Ishikawa (cell line): Measurements from ENCODE around the gene COX19.

Experiments
- CEBPB ChIP-seq: IDR thresholded peaks from 2 replicates; pipeline ENCODE4 v1.6.1; 2012
- CREB1 ChIP-seq: IDR thresholded peaks from 2 replicates; pipeline ENCODE4 v1.6.1; 2012; ENCODE audit warnings: low read depth
- EGR1 ChIP-seq: IDR thresholded peaks from 2 replicates; pipeline ENCODE4 v1.6.1; 2012
- EP300 ChIP-seq: IDR thresholded peaks from 2 replicates; pipeline ENCODE4 v1.6.1; 2012; ENCODE audit warnings: borderline replicate concordance
- FOXM1 ChIP-seq: IDR thresholded peaks from 2 replicates; pipeline ENCODE4 v1.6.1; 2012; ENCODE audit warnings: low read depth, borderline replicate concordance
- MAX ChIP-seq: IDR thresholded peaks from 2 replicates; pipeline ENCODE4 v1.6.1; 2012
- NFIC ChIP-seq: IDR thresholded peaks from 2 replicates; pipeline ENCODE4 v1.6.1; 2012
- RAD21 ChIP-seq: IDR thresholded peaks from 2 replicates; pipeline ENCODE4 v1.6.1; 2012; ENCODE audit warnings: low read depth
- TAF1 ChIP-seq: IDR thresholded peaks from 2 replicates; pipeline ENCODE4 v1.6.1; 2012; ENCODE audit warnings: low read depth, mild to moderate bottlenecking
- TCF12 ChIP-seq: IDR thresholded peaks from 2 replicates; pipeline ENCODE4 v1.6.1; 2012; ENCODE audit warnings: low read depth
- TEAD4 ChIP-seq: IDR thresholded peaks from 2 replicates; pipeline ENCODE4 v1.6.1; 2012
- YY1 ChIP-seq: IDR thresholded peaks from 2 replicates; pipeline ENCODE4 v1.6.1; 2012; ENCODE audit warnings: low read depth
- ZBTB7A ChIP-seq: IDR thresholded peaks from 2 replicates; pipeline ENCODE4 v1.6.1; 2012; ENCODE audit warnings: low read depth
- TF ChIP-seq, protein P1 (sequence below): IDR thresholded peaks from 2 replicates; pipeline ENCODE4 v1.6.1; 2012; ENCODE audit warnings: low read depth, mild to moderate bottlenecking
- TF ChIP-seq, protein P2 (sequence below): IDR thresholded peaks from 2 replicates; pipeline ENCODE4 v1.6.1; 2012

Gene COX19

DNA sequence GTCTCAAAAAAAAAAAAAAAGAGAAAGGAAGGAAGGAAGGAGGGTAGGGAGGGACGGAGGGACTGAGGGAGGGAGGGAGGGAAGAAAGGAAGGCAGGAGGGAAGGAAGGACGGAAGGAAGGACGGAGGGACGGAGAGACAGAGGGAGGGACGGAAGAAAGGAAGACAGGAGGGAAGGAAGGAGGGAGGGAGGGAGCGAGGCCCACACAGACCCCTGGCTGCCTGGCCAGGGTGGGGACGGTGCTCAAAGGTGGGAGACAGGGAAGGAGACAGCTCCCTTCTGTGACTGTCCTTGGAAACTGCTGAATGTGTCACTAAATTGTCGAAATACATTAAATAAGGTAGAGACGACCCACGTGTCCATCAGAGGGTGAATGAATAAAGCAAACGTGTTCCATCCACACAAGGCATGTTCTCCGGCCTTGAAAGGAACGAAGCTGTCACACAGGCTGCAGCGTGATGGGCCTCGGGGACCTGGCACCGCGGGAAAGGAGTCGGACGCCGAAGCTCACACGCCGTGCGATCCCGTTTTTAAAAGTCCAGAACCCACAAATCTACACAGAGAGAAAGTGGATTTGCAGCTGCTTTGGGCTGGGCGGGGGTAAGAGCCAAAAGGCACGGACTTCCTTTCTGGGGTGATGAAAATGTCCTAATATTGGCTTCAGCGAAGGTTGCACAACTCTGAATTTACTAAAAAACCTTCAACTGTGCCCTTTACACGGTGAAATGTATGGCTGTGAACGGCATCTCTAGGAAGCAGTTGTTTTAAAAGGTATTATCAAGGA lies 44.2 kb downstream of the COX19 start:
- no peak for TF ChIP-seq TCF12
- TF ChIP-seq MAX, result no peak
- no peak for TF ChIP-seq EGR1
- TF ChIP-seq, protein P1, sequence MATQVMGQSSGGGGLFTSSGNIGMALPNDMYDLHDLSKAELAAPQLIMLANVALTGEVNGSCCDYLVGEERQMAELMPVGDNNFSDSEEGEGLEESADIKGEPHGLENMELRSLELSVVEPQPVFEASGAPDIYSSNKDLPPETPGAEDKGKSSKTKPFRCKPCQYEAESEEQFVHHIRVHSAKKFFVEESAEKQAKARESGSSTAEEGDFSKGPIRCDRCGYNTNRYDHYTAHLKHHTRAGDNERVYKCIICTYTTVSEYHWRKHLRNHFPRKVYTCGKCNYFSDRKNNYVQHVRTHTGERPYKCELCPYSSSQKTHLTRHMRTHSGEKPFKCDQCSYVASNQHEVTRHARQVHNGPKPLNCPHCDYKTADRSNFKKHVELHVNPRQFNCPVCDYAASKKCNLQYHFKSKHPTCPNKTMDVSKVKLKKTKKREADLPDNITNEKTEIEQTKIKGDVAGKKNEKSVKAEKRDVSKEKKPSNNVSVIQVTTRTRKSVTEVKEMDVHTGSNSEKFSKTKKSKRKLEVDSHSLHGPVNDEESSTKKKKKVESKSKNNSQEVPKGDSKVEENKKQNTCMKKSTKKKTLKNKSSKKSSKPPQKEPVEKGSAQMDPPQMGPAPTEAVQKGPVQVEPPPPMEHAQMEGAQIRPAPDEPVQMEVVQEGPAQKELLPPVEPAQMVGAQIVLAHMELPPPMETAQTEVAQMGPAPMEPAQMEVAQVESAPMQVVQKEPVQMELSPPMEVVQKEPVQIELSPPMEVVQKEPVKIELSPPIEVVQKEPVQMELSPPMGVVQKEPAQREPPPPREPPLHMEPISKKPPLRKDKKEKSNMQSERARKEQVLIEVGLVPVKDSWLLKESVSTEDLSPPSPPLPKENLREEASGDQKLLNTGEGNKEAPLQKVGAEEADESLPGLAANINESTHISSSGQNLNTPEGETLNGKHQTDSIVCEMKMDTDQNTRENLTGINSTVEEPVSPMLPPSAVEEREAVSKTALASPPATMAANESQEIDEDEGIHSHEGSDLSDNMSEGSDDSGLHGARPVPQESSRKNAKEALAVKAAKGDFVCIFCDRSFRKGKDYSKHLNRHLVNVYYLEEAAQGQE, result no peak

DNA sequence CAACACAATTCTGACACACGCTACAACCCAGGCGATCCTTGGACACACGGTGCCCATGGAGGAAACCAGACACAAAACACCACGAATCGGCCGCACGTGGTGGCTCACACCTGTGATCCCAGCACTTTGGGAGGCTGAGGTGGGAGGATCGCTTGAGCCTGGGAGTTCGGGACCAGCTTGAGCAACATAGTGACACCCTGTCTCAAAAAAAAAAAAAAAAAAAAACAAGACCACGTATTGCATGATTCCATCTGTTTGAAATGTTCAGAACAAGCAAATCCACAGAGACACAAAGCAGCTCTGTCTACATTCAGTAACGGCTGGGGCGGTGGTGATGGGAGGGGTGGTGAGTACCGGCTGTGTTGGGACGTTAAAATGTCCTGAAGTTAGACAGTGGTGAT lies 46.0 kb downstream of the COX19 start:
- no peak for TF ChIP-seq TCF12
- TF ChIP-seq, protein P1, result no peak
- no peak for TF ChIP-seq ZBTB7A
- no peak for TF ChIP-seq EGR1
- no peak for TF ChIP-seq CEBPB
- no peak for TF ChIP-seq TEAD4
- TF ChIP-seq MAX, result no peak
- no peak for TF ChIP-seq YY1
- TF ChIP-seq NFIC, result no peak
- TF ChIP-seq TAF1, result no peak
- TF ChIP-seq, protein P2, sequence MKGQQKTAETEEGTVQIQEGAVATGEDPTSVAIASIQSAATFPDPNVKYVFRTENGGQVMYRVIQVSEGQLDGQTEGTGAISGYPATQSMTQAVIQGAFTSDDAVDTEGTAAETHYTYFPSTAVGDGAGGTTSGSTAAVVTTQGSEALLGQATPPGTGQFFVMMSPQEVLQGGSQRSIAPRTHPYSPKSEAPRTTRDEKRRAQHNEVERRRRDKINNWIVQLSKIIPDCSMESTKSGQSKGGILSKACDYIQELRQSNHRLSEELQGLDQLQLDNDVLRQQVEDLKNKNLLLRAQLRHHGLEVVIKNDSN, result no peak
- no peak for TF ChIP-seq EP300
- no peak for TF ChIP-seq FOXM1
- TF ChIP-seq RAD21, result no peak

DNA sequence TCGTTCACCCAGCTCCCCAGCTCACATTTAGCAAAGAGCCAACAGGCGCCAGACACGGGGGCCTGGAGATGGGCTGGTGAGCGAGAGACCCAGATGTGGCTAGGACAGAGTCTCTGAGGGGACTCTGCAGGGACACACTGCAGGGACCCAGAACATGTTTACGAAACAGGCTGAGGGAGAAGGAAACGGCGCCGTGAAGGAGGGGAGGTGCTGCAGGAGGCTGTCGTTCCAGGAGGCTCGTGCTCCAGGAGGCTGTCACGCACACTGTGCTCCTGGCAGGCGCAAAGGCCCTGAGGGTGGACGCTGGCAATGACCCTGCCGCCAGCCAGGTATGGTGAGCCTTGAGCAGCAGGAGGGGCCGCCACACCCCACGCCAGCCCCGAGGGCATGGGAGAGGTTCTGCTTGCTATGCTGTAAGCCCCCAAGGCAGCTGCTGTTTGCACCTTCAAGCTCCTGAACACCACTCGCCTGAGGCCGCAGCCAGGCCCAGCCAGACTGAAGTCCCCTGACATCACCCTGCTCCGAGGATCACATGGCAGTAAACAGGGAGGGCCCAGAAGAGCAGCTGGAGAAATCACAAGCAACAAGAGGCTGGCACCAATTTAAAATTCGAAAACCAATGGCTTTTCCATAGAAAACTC lies 48.2 kb downstream of the COX19 start:
- TF ChIP-seq TCF12 (no peak), CEBPB (no peak), EGR1 (no peak), EP300 (no peak), FOXM1 (no peak), TAF1 (no peak), ZBTB7A (no peak)
- TF ChIP-seq, protein P1, result no peak
- TF ChIP-seq, protein P2, result no peak

GRCh38 chr7:926061-927030 lies 49.0 kb downstream of the COX19 start:
- TF ChIP-seq EGR1, result no peak
- no peak for TF ChIP-seq FOXM1
- no peak for TF ChIP-seq NFIC
- no peak for TF ChIP-seq MAX
- TF ChIP-seq CREB1, result no peak
- TF ChIP-seq TEAD4, result no peak
- TF ChIP-seq RAD21, result no peak
- no peak for TF ChIP-seq TAF1
- TF ChIP-seq ZBTB7A, result no peak
- TF ChIP-seq, protein P2, result no peak
- TF ChIP-seq TCF12, result no peak
- TF ChIP-seq, protein P1, result no peak
- TF ChIP-seq CEBPB, result no peak
- no peak for TF ChIP-seq YY1
- no peak for TF ChIP-seq EP300
